ENCODE measurements around the gene GDPD4. TPM values are rescaled to one million over a fixed set of nuclear protein-coding genes. Genes with fewer than 3 reads are reported as not detected.

Gene GDPD4
- total and polyA plus RNA-seq, 9 of the 15 experiments (the other 6 are each of a cell fraction or from before 2014, with no cell fraction given), result 0.40 TPM; not detected in 8

DNA sequence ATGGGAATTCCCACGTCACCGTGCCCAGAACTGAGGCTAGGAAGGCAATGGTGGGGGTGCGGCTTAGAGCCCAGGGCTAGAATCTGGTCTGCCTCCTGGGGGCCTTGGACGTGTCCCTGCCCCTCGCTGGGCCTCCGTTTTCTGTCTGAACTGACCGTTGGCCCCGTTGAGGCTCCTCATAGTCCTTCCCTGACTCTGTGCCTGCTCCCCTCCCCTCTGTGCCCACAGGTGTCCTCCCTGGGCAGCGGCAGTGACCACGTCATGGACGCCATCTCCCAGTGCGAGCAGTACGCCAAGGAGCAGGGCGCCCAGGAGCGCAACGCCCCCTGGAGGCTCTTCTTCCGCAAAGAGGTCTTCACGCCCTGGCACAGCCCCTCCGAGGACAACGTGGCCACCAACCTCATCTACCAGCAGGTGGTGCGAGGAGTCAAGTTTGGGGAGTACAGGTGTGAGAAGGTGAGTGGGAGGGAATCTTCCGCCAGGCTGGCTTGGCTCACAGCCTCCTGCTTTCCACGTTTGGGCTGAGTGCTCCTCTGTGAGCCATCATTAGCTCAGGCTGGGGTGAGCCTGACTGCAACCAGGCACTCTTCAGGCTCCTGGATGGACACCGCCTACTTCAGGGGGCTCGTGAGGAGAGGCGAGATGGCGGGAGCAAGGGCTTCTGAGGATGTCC, 109.5 kb downstream of the GDPD4 start (continued):
- TF ChIP-seq ZNF609 (CRISPR knock-in tag; IDR thresholded peaks at IDR 0.05; ENCODE audit: borderline replicate concordance), result 0 out of 2 replicates have a peak, but pooled peaks have one; percentile 76
- peak; percentile 68; the same call in 1 of the 2 replicates for TF ChIP-seq ZNF263 (CRISPR knock-in tag; IDR thresholded peaks at IDR 0.05; ENCODE audit: borderline replicate concordance)
- TF ChIP-seq TEAD4 (IDR thresholded peaks at IDR 0.05; ENCODE audit: low read length), result 0 out of 2 replicates have a peak, but pooled peaks have one; percentile 22
- no peak for TF ChIP-seq TEAD4 (CRISPR knock-in tag; IDR thresholded peaks at IDR 0.05; ENCODE audit: borderline replicate concordance)
- TF ChIP-seq, protein P1, sequence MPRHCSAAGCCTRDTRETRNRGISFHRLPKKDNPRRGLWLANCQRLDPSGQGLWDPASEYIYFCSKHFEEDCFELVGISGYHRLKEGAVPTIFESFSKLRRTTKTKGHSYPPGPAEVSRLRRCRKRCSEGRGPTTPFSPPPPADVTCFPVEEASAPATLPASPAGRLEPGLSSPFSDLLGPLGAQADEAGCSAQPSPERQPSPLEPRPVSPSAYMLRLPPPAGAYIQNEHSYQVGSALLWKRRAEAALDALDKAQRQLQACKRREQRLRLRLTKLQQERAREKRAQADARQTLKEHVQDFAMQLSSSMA (CRISPR knock-in tag; IDR thresholded peaks at IDR 0.05), result no peak
- TF ChIP-seq REST (IDR thresholded peaks at IDR 0.05; ENCODE audit: borderline replicate concordance), result peak; percentile 66; the same call in 1 of the 2 replicates
- TF ChIP-seq REST (CRISPR knock-in tag; IDR thresholded peaks at IDR 0.05; ENCODE audit: low read depth), result no peak
- TF ChIP-seq ZNF592 (IDR thresholded peaks at IDR 0.05), result no peak
